K562 (cell line): ENCODE measurements around the gene PTGR3. TPM values are rescaled to one million over a fixed set of nuclear protein-coding genes. Genes with fewer than 3 reads are reported as not detected.

Source experiments
- CBFA2T3 ChIP-seq: fragments of 450-650 bp; IDR thresholded peaks from 2 replicates; pipeline ENCODE4 v1.6.1; 2017
- CHCHD3 ChIP-seq: fragments of 250-450 bp; sonication (Bioruptor Pico); IDR thresholded peaks from 2 replicates; pipeline ENCODE4 v2.1.2; 2022; ENCODE audit warnings: mild to moderate bottlenecking
- ETV6 ChIP-seq, 3 experiments: fragments of 150-350 bp in 1 of 3; sonication (generic) in 1 of 3; formaldehyde crosslinking in 1 of 3; IDR thresholded peaks; 2 replicates each; pipeline versions ENCODE4 v1.6.1 to v1.8.0; 2014 to 2022; ENCODE audit warnings: borderline replicate concordance in 2 of 3, low read depth in 2 of 3, antibody characterized with exemption in 1 of 3, low read length in 1 of 3, mild to moderate bottlenecking in 1 of 3, missing genetic modification reagents in 1 of 3
- FOXP1 ChIP-seq: sonication (generic); formaldehyde crosslinking; IDR thresholded peaks from 2 replicates; pipeline ENCODE4 v1.8.0; 2022; ENCODE audit warnings: mild to moderate bottlenecking, missing genetic modification reagents
- HNRNPK ChIP-seq: fragments of 200-400 bp; formaldehyde crosslinking; IDR thresholded peaks from one replicate; pipeline ENCODE4 v1.6.1; 2018; ENCODE audit warnings: mild to moderate bottlenecking, low read depth, low read length; ENCODE audit not compliant: poor library complexity, severe bottlenecking
- HNRNPL ChIP-seq: fragments of 200-400 bp; formaldehyde crosslinking; IDR thresholded peaks from 2 replicates; pipeline ENCODE4 v1.6.1; 2017; ENCODE audit warnings: low read depth, mild to moderate bottlenecking, low read length
- MAFF ChIP-seq: IDR thresholded peaks from 2 replicates; pipeline ENCODE4 v1.6.1; 2012; ENCODE audit warnings: low read length, improper control_type of control experiment
- RNF2 ChIP-seq: sonication (generic); IDR thresholded peaks from 2 replicates; pipeline ENCODE4 v1.6.1; 2016
- ZNF766 ChIP-seq: fragments of 200-800 bp; sonication (Bioruptor generic); conservative IDR thresholded peaks from 2 replicates; pipeline ENCODE4 v1.6.1; 2016; ENCODE audit warnings: missing genetic modification characterization, missing compliant biosample characterization
- polyA plus RNA-seq, 8 experiments: library from polyadenylated mRNA; depleted of rRNA in 4 of 8; stranded (reverse) in 5 of 8; unstranded in 3 of 8; fragments of >200 nt; fragmentation: Nextera tagmentation in 2 of 8; fragmentation: Illumina TruSeq in 1 of 8; extraction: Ambion mirVana in 2 of 8; extraction: Trizol in 1 of 8; gene quantifications; 2 replicates each; pipeline versions ENCODE4 v1.2.1 to v1.2.3, GENCODE V29; 2011 to 2014; ENCODE audit warnings: inconsistent platforms in 1 of 8, missing spikeins in 1 of 8
- total RNA-seq, 7 experiments: library from RNA; depleted of rRNA in 6 of 7; stranded (reverse); fragments of >200 nt in 6 of 7; fragmentation: Illumina TruSeq in 2 of 7; extraction: Trizol in 2 of 7; gene quantifications; 2 replicates each; pipeline versions ENCODE4 v1.2.1 to v1.2.3, GENCODE V29; 2011 to 2021; ENCODE audit warnings: low replicate concordance in 1 of 7
- TF ChIP-seq, protein P1 (sequence below): fragments of 250-450 bp; sonication (Bioruptor Pico); IDR thresholded peaks from 2 replicates; pipeline ENCODE4 v1.4.0; 2020; ENCODE audit warnings: borderline replicate concordance
- TF ChIP-seq, protein P2 (sequence below): fragments of 250-450 bp; sonication (Bioruptor Pico); IDR thresholded peaks from 2 replicates; pipeline ENCODE4 v1.4.0; 2020; ENCODE audit warnings: mild to moderate bottlenecking

The PTGR3 gene
- total and polyA plus RNA-seq, 9 of the 15 experiments (the other 6 are each of a cell fraction or from before 2014, with no cell fraction given): 4.1 to 32.3 (median 15.3) TPM

DNA sequence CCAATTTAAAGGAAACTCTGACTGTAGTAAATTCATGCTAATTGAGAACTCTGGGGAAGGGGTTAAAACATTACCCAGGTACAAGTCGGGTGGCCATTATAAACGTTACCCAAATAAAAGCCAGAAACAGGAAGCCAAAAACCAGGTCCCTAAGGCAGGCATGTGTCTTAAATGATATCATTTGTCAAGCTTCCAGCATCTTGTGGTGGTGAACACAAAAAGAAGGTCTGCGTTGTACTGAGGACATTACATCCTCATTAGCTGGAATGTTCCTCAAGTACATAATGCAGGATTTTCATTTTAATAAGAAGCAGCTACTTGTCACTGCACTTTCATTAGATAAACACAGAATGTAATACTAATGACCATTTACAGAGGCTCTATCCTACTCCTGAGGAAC is 10.9 kb downstream of the PTGR3 start (continued):
- TF ChIP-seq HNRNPL: no peak
- no peak for TF ChIP-seq ETV6 (IDR thresholded peaks at IDR 0.05; ENCODE audit: borderline replicate concordance in 1 of 2, low read depth in 2 of 2, low read length in 1 of 2)
- no peak for TF ChIP-seq ETV6 (CRISPR knock-in tag; IDR thresholded peaks at IDR 0.05; ENCODE audit: borderline replicate concordance)
- no peak for TF ChIP-seq CHCHD3
- TF ChIP-seq, protein P1, sequence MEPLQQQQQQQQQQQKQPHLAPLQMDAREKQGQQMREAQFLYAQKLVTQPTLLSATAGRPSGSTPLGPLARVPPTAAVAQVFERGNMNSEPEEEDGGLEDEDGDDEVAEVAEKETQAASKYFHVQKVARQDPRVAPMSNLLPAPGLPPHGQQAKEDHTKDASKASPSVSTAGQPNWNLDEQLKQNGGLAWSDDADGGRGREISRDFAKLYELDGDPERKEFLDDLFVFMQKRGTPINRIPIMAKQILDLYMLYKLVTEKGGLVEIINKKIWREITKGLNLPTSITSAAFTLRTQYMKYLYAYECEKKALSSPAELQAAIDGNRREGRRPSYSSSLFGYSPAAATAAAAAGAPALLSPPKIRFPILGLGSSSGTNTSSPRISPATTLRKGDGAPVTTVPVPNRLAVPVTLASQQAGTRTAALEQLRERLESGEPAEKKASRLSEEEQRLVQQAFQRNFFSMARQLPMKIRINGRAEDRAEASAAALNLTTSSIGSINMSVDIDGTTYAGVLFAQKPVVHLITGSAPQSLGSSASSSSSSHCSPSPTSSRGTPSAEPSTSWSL (CRISPR knock-in tag): no peak
- TF ChIP-seq, protein P2, sequence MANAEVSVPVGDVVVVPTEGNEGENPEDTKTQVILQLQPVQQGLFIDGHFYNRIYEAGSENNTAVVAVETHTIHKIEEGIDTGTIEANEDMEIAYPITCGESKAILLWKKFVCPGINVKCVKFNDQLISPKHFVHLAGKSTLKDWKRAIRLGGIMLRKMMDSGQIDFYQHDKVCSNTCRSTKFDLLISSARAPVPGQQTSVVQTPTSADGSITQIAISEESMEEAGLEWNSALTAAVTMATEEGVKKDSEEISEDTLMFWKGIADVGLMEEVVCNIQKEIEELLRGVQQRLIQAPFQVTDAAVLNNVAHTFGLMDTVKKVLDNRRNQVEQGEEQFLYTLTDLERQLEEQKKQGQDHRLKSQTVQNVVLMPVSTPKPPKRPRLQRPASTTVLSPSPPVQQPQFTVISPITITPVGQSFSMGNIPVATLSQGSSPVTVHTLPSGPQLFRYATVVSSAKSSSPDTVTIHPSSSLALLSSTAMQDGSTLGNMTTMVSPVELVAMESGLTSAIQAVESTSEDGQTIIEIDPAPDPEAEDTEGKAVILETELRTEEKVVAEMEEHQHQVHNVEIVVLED (CRISPR knock-in tag): no peak
- no peak for TF ChIP-seq HNRNPK
- TF ChIP-seq CBFA2T3: no peak
- TF ChIP-seq RNF2: no peak
- TF ChIP-seq MAFF: no peak
- no peak for TF ChIP-seq ZNF766 (CRISPR knock-in tag)
- TF ChIP-seq FOXP1 (CRISPR knock-in tag): no peak
